Upper lobe of left lung (tissue), 6 donors: Measurements from ENCODE around the gene TIMP4. TPM values are rescaled to one million over a fixed set of nuclear protein-coding genes. Genes with fewer than 3 reads are reported as not detected.

Experiments
- ATAC-seq, 2 donors: fragments of 200-7000 bp; cut with Tn5 transposase; one replicate each; pipeline ENCODE4 v1.9.1; 2022; ENCODE audit warnings: mild to moderate bottlenecking in 2 of 2, moderate library complexity in 2 of 2; ENCODE audit not compliant: low FRiP score in 2 of 2
- DNase-seq, 2 donors: peaks; one replicate each; pipeline ENCODE4 v3.0.0-alpha.2; 2019 to 2020
- H3K27ac ChIP-seq, 4 donors: fragments of 200-600 bp; sonication (generic); one replicate each; pipeline ENCODE4 v1.5.1; 2016 to 2019
- H3K27me3 ChIP-seq, 4 donors: fragments of 200-600 bp; sonication (generic); one replicate each; pipeline ENCODE4 v1.5.1; 2017 to 2019
- H3K36me3 ChIP-seq, 4 donors: fragments of 200-600 bp; sonication (generic); one replicate each; pipeline ENCODE4 v1.5.1; 2016 to 2019
- H3K4me1 ChIP-seq, 4 donors: fragments of 200-600 bp; sonication (generic); one replicate each; pipeline ENCODE4 v1.5.1; 2018 to 2019
- H3K4me3 ChIP-seq, 4 donors: fragments of 200-600 bp; sonication (generic); one replicate each; pipeline ENCODE4 v1.5.1; 2017 to 2019; ENCODE audit warnings: mild to moderate bottlenecking in 2 of 4, moderate library complexity in 1 of 4
- H3K9me3 ChIP-seq, 4 donors: fragments of 200-600 bp; sonication (generic); one replicate each; pipeline ENCODE4 v1.5.1; 2018 to 2019
- EP300 ChIP-seq, 4 donors: sonication (generic); formaldehyde crosslinking; IDR thresholded peaks; one replicate each; pipeline ENCODE4 v1.5.1; 2017; ENCODE audit warnings: antibody characterized with exemption in 4 of 4, control low read depth in 2 of 4
- POLR2A ChIP-seq, 4 donors: fragments of 450-650 bp; IDR thresholded peaks; one replicate each; pipeline ENCODE4 v1.5.1; 2016 to 2017; ENCODE audit warnings: antibody characterized with exemption in 4 of 4, mild to moderate bottlenecking in 2 of 4
- POLR2AphosphoS5 ChIP-seq, 2 donors: sonication (generic); formaldehyde crosslinking; IDR thresholded peaks; one replicate each; pipeline ENCODE4 v1.5.1; 2017; ENCODE audit warnings: antibody characterized with exemption in 2 of 2
- WGBS, 2 donors: methylation state at CpG; one replicate each; pipeline ENCODE4 v1.1.5; 2017 to 2018; 5-methylcytosine and 5-hydroxymethylcytosine counted together
- total RNA-seq, 6 donors: library from RNA; depleted of rRNA in 4 of 6; stranded (reverse); fragments of >200 nt in 4 of 6; gene quantifications; one replicate each; pipeline versions ENCODE4 v1.1.0 to v1.2.1, GENCODE V29; 2016 to 2021
- TF ChIP-seq, protein P1 (sequence below), 6 experiments: fragments of 450-650 bp in 4 of 6; fragments of 200-600 bp in 2 of 6; sonication (generic) in 2 of 6; IDR thresholded peaks; one replicate each; pipeline ENCODE4 v1.5.1; 2016 to 2019; ENCODE audit warnings: antibody characterized with exemption in 6 of 6
- donor health status: DM: no; HTN: no; CAD: no; lungs with moderate emphysema.
- donor health status: DM: no; HTN: yes; CAD: no; lungs with severe emphysema.

Gene TIMP4
- total RNA-seq, 6 donors from 2014 or later: 1.6 to 10.5 (median 5.2) TPM

DNA sequence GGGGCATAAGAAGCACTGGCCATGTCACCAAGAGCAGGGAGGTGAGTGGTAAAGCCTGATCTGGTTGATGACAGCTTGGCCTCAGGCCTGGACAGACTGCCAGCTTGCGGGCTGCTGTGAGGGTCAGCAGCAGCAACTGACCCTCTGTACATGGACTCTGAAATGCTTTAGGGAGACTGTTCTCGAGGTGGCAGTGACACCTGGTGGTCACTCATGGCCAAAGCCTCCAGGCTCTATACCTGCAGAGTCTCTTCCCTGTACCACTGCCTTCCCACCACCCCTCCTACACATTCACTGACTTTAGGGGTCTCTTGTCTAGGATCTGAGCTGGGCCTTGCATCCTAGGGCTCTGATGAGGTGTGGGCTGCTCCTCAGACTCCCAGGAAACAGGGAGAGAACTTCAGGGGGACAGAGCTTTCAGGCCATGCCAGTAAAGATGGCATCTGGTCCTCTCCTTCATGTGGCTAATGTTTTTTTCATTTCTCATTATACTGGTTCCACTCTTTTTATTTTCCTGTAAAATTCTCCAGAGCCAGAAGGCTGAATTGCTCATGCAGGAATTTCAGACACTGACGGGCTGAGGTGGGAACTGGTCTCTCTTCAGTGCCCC lies 17.2 kb upstream of the TIMP4 start:
- ATAC-seq (peak; percentile 84 to 87), DNase-seq (peak in 1 of 2 donors; percentile 69)
- no peaks in the 10 kb centered on the region for H3K27me3 ChIP-seq
- H3K4me1 ChIP-seq: peaks cover 8 to 25% (median 20%) of the 10 kb centered on the region in 4 donors
- H3K27ac ChIP-seq: no peak overlapping the region
- peaks cover 0 to 9% (median 7%) of the 10 kb centered on the region in 4 donors for H3K9me3 ChIP-seq
- WGBS, 2 donors: 57 to 70% methylated on average over 3 of the region's 3 CpGs
- TF ChIP-seq EP300 (IDR thresholded peaks at IDR 0.05) (no peak), POLR2A (IDR thresholded peaks at IDR 0.05) (no peak)
- TF ChIP-seq, protein P1, sequence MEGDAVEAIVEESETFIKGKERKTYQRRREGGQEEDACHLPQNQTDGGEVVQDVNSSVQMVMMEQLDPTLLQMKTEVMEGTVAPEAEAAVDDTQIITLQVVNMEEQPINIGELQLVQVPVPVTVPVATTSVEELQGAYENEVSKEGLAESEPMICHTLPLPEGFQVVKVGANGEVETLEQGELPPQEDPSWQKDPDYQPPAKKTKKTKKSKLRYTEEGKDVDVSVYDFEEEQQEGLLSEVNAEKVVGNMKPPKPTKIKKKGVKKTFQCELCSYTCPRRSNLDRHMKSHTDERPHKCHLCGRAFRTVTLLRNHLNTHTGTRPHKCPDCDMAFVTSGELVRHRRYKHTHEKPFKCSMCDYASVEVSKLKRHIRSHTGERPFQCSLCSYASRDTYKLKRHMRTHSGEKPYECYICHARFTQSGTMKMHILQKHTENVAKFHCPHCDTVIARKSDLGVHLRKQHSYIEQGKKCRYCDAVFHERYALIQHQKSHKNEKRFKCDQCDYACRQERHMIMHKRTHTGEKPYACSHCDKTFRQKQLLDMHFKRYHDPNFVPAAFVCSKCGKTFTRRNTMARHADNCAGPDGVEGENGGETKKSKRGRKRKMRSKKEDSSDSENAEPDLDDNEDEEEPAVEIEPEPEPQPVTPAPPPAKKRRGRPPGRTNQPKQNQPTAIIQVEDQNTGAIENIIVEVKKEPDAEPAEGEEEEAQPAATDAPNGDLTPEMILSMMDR (IDR thresholded peaks at IDR 0.05): peak; percentile 77 to 87 (median 80)
- H3K36me3 ChIP-seq: no peaks in the 10 kb centered on the region
- no peak overlapping the region for H3K4me3 ChIP-seq

DNA sequence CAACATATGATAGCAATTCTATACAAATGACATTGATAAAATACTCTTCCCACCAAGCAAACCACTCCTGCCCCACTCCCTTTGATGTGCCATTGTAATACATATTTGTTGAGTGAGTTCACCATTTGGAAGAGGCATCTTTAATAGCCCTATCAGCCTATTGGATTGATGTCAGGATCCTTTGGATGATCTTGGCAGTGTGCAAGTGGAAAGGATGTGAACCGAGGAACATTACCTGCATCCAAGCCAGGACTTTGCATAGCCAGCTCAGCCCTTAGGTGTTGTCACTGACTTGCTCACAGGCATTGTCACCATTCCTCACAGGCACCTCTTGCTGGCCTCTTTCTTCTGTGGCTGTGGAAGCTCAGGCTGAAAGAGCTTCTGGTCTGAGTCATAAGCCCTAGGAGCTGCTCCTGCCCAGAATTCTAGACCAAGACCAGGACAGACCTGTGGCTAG lies 16.5 kb upstream of the TIMP4 start:
- no peak overlapping the region for H3K4me3 ChIP-seq
- no peaks in the 10 kb centered on the region for H3K27me3 ChIP-seq
- H3K4me1 ChIP-seq: peaks cover 8 to 21% (median 18%) of the 10 kb centered on the region in 4 donors
- H3K27ac ChIP-seq: no peak overlapping the region
- H3K36me3 ChIP-seq: no peaks in the 10 kb centered on the region
- ATAC-seq: no peak
- DNase-seq: no peak
- TF ChIP-seq POLR2AphosphoS5 (IDR thresholded peaks at IDR 0.05) (no peak), EP300 (IDR thresholded peaks at IDR 0.05) (no peak), POLR2A (IDR thresholded peaks at IDR 0.05) (no peak)
- TF ChIP-seq, protein P1 (IDR thresholded peaks at IDR 0.05): no peak
- H3K9me3 ChIP-seq: peaks cover 0 to 9% (median 7%) of the 10 kb centered on the region in 4 donors
- 94 to 100% methylated on average over 1 of the region's 1 CpG for WGBS, 2 donors

- DNase-seq: peak in 1 of 2 donors; percentile 62
- H3K4me3 ChIP-seq: no peak overlapping the region
- TF ChIP-seq POLR2A (IDR thresholded peaks at IDR 0.05) (no peak), POLR2AphosphoS5 (IDR thresholded peaks at IDR 0.05) (no peak), EP300 (IDR thresholded peaks at IDR 0.05) (no peak)
- TF ChIP-seq, protein P1 (IDR thresholded peaks at IDR 0.05): no peak
- H3K9me3 ChIP-seq: peaks cover 0 to 9% (median 7%) of the 10 kb centered on the region in 4 donors
- WGBS, 2 donors: 61 to 72% methylated on average over 2 of the region's 2 CpGs
- no peaks in the 10 kb centered on the region for H3K4me1 ChIP-seq
- no peaks in the 10 kb centered on the region for H3K27me3 ChIP-seq
- H3K36me3 ChIP-seq: no peaks in the 10 kb centered on the region
- peak in 1 of 2 donors; percentile 72 for ATAC-seq
- H3K27ac ChIP-seq: no peak overlapping the region
These were observed 11.5 kb upstream of the TIMP4 start for GRCh38 chr3:12170207-12170606.

GRCh38 chr3:12165909-12166308 lies 7.2 kb upstream of the TIMP4 start:
- Histone ChIP-seq H3K4me1 (no peaks in the 10 kb centered on the region), H3K4me3 (no peak overlapping the region), H3K27ac (no peak overlapping the region), H3K9me3 (no peaks in the 10 kb centered on the region), H3K36me3 (no peaks in the 10 kb centered on the region), H3K27me3 (no peaks in the 10 kb centered on the region)
- 78% methylated on average over 4 of the region's 4 CpGs for WGBS, 2 donors
- DNase-seq (no peak), ATAC-seq (no peak)
- TF ChIP-seq, protein P1 (IDR thresholded peaks at IDR 0.05): no peak
- TF ChIP-seq EP300 (IDR thresholded peaks at IDR 0.05) (no peak), POLR2A (IDR thresholded peaks at IDR 0.05) (no peak), POLR2AphosphoS5 (IDR thresholded peaks at IDR 0.05) (no peak)

- Histone ChIP-seq H3K27ac (no peak overlapping the region), H3K4me3 (peak overlapping the region in 1 of 4 donors; percentile 43)
These were observed 502 bp upstream of the TIMP4 start for GRCh38 chr3:12159227-12159601.

More at GRCh38 chr3:12159227-12159601, 502 bp upstream of the TIMP4 start:
- Histone ChIP-seq H3K36me3 (no peaks in the 10 kb centered on the region), H3K9me3 (no peaks in the 10 kb centered on the region), H3K4me1 (peaks cover 0 to 10% (median 2%) of the 10 kb centered on the region in 4 donors), H3K27me3 (no peaks in the 10 kb centered on the region)
- TF ChIP-seq POLR2A (IDR thresholded peaks at IDR 0.05) (no peak), POLR2AphosphoS5 (IDR thresholded peaks at IDR 0.05) (no peak), EP300 (IDR thresholded peaks at IDR 0.05) (no peak)
- TF ChIP-seq, protein P1 (IDR thresholded peaks at IDR 0.05): no peak
- DNase-seq (no peak), ATAC-seq (no peak)
- 65 to 76% methylated on average over 4 of the region's 4 CpGs for whole genome bisulfite sequencing, 2 donors
